ENCODE data around the gene ABCC1.

DNA sequence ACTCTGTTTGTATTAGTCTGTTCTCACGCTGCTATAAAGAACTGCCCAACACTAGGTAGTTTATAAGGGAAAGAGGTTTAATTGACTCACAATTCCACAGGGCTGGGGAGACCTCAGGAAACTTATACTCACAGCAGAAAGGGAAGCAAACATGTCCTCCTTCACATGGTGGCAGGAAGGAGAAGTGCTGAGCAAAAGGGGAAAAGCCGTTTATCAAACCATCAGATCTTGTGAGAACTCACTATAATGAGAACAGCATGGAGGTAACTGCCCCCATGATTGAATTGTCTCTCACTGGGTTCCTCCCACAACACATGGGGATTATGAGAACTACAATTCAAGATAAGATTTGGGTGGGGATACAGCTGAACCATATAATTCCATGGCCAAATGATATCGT is 30.9 kb downstream of the ABCC1 start:
- TF ChIP-seq, protein P1, sequence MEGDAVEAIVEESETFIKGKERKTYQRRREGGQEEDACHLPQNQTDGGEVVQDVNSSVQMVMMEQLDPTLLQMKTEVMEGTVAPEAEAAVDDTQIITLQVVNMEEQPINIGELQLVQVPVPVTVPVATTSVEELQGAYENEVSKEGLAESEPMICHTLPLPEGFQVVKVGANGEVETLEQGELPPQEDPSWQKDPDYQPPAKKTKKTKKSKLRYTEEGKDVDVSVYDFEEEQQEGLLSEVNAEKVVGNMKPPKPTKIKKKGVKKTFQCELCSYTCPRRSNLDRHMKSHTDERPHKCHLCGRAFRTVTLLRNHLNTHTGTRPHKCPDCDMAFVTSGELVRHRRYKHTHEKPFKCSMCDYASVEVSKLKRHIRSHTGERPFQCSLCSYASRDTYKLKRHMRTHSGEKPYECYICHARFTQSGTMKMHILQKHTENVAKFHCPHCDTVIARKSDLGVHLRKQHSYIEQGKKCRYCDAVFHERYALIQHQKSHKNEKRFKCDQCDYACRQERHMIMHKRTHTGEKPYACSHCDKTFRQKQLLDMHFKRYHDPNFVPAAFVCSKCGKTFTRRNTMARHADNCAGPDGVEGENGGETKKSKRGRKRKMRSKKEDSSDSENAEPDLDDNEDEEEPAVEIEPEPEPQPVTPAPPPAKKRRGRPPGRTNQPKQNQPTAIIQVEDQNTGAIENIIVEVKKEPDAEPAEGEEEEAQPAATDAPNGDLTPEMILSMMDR (IDR thresholded peaks at IDR 0.05): no peak
- no peak for TF ChIP-seq POLR2A (IDR thresholded peaks at IDR 0.05)

All from Peyer's patch (tissue), 4 donors.